Natural killer cell treated with Interleukin-12 subunit alpha and Interleukin-12 subunit beta and Interleukin-15 and Interleukin-18, amount 100 ng/mL, for 72 hours (primary cell): Measurements from ENCODE around the gene KLF14. TPM values are rescaled to one million over a fixed set of nuclear protein-coding genes. Genes with fewer than 3 reads are reported as not detected.
"Not testable (repeated sequence)": the region's sequence is repeated elsewhere in the genome, so short reads cannot be mapped to it uniquely, and the experiment has no call there.

Experiments
- ATAC-seq, 2 donors: fragments of 150-1000 bp; cut with Tn5 transposase in 1 of 2; sonication (Bioruptor Pico), chemical (Tn5 transposase) in 1 of 2; 2 replicates each; pipeline ENCODE4 v1.10.0; 2021
- DNase-seq: peaks from one replicate; pipeline ENCODE4 v3.0.0; 2022; ENCODE audit warnings: low spot score
- H3K27ac Mint-ChIP-seq, 2 donors: 1 replicate in 1 of 2; 2 replicates in 1 of 2; pipeline ENCODE4 v1.8.0; 2022; ENCODE audit warnings: mixed read lengths in 2 of 2, mild to moderate bottlenecking in 1 of 2, moderate library complexity in 1 of 2
- H3K27me3 Mint-ChIP-seq, 2 donors: 1 replicate in 1 of 2; 2 replicates in 1 of 2; pipeline ENCODE4 v1.8.0; 2022; ENCODE audit warnings: mixed read lengths in 2 of 2
- H3K36me3 Mint-ChIP-seq: one replicate; pipeline ENCODE4 v1.8.0; 2022; ENCODE audit warnings: mixed read lengths
- H3K4me1 Mint-ChIP-seq, 2 donors: 1 replicate in 1 of 2; 2 replicates in 1 of 2; pipeline ENCODE4 v1.8.0; 2022; ENCODE audit warnings: low read depth in 2 of 2, mixed read lengths in 2 of 2, mild to moderate bottlenecking in 1 of 2
- H3K4me3 Mint-ChIP-seq: one replicate; pipeline ENCODE4 v1.8.0; 2022; ENCODE audit warnings: mixed read lengths
- H3K9me3 Mint-ChIP-seq: 2 replicates; pipeline ENCODE4 v1.8.0; 2022; ENCODE audit warnings: mixed read lengths
- total RNA-seq, 2 donors: library from RNA; stranded (reverse); gene quantifications; one replicate each; pipeline ENCODE4 v1.2.3, GENCODE V29; 2022

Gene KLF14
- total RNA-seq, 2 donors from 2014 or later, result not detected

DNA sequence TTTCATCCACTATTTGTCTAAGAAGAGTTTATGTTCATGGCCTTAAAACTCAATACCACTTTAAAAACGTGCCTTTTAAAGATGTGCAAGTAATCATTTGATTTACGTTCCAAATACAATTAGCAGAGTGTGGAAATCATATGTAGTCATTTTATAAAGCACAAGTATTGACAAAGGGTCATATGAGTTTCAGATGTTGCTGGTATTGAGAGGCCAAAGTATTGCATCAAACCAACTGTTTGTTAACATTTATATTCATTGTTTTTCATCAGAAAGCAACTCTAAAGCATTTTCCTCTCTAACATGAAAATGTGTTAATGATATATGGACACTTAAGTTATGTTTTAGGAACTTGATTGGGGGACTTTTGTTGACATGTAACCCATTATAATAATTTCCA is 36.2 kb downstream of the KLF14 start:
- H3K9me3 Mint-ChIP-seq, result no peaks in the 10 kb centered on the region
- no peaks in the 10 kb centered on the region for H3K4me1 Mint-ChIP-seq
- no peak overlapping the region for H3K4me3 Mint-ChIP-seq
- ATAC-seq (no peak), DNase-seq (no peak)
- H3K27me3 Mint-ChIP-seq, result peaks cover 15 to 21% of the 10 kb centered on the region in 2 donors
- H3K36me3 Mint-ChIP-seq, result no peaks in the 10 kb centered on the region
- no peak overlapping the region for H3K27ac Mint-ChIP-seq

DNA sequence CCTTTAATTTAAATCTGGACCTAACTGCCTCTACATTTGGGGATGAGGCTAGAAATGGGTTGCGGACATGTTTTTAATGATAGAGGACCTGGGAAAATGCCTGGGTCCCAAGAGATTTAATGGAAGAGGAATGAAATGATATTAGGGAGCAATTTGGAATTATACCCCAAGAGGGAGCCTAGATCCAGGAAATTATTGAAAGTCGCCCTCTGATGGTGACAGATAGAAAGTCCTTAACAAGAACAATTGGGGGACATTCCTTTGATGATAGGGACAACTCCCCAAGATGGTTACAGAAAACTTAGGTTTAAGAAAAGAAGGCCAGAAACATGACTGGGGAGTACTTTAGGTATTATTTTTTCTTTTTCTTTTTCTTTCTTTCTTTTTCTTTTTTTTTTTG is 38.2 kb downstream of the KLF14 start:
- peaks cover 11 to 12% of the 10 kb centered on the region in 2 donors for H3K27me3 Mint-ChIP-seq
- no peaks in the 10 kb centered on the region for H3K9me3 Mint-ChIP-seq
- no peak overlapping the region for H3K4me3 Mint-ChIP-seq
- H3K36me3 Mint-ChIP-seq, result peaks cover 7% of the 10 kb centered on the region
- DNase-seq, result no peak
- no peak for ATAC-seq
- H3K27ac Mint-ChIP-seq, result no peak overlapping the region
- H3K4me1 Mint-ChIP-seq, result no peaks in the 10 kb centered on the region

DNA sequence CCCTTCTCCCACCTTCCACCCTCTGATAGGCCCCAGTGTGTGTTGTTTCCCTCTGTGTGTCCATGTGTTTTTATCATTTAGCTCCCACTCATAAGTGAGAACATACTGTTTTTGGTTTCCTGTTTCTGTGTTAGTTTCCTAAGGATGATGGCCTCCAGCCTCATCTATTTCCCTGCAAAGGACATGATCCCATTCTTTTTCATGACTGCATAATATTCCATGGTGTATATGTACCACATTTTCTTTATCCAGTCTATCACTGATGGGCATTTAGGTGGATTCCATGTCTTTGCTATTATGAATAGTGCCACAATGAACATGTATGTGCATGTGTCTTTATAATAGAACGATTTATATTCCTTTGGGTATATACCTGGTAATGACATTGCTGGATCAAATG is 41.6 kb downstream of the KLF14 start:
- not testable (repeated sequence) for H3K4me1 Mint-ChIP-seq, H3K4me3 Mint-ChIP-seq, H3K9me3 Mint-ChIP-seq, DNase-seq, H3K36me3 Mint-ChIP-seq, H3K27me3 Mint-ChIP-seq, ATAC-seq, H3K27ac Mint-ChIP-seq

DNA sequence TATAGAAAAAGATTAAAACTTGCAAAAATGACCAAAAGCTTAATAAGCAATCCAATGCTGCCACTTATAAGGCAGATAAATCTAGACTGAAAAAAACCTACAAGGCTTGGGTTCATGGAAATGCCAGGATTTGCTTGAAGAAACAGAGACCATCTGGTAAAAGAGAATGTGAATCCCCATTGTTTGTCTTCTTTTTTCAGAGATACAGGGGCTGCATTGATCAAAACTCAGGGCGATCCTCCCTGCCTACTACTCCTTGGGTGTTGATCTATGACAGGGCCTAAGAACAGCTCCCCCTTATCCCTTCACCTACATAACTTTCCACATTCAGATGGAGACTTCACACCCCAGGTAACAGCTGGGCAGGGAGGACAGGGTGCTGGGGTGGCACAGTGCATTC is 44.3 kb downstream of the KLF14 start:
- H3K27ac Mint-ChIP-seq, result no peak overlapping the region
- H3K36me3 Mint-ChIP-seq, result peaks cover 7% of the 10 kb centered on the region
- no peak overlapping the region for H3K4me3 Mint-ChIP-seq
- peaks cover 4 to 8% of the 10 kb centered on the region in 2 donors for H3K27me3 Mint-ChIP-seq
- H3K4me1 Mint-ChIP-seq, result no peaks in the 10 kb centered on the region
- DNase-seq (no peak), ATAC-seq (no peak)
- H3K9me3 Mint-ChIP-seq, result peaks cover 3% of the 10 kb centered on the region

DNA sequence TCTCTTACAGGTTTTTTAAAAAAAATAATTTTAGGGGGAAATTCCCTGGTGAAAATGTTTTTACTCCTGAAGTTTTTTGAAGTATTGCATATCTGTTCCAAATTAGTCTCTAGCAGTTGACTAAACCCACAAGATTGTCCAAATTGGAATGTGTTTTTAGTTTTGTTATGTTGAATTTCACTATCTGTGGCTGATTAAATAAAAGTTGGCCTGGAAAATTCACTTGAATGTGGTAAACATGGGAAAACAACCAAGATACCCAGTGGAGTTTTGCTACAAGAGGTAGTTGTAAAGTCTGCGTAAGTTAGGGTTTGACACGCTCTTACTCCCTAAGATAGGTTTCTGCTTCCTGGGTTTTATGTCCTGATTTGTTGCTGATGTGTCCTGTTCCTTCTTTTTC is 51.0 kb downstream of the KLF14 start:
- DNase-seq (no peak), ATAC-seq (no peak)
- Mint-ChIP-seq H3K27ac (no peak overlapping the region), H3K4me3 (no peak overlapping the region), H3K4me1 (no peaks in the 10 kb centered on the region), H3K36me3 (no peaks in the 10 kb centered on the region), H3K9me3 (no peaks in the 10 kb centered on the region), H3K27me3 (peaks cover 13 to 14% of the 10 kb centered on the region in 2 donors)

Other genes starting within 250 kb of the KLF14 start
- gene MEST, start 242.1 kb downstream of the KLF14 start, total RNA-seq, result 1 to 10 TPM in 1 of 2 donors, under 1 TPM in 1; 0.73 to 1.3 TPM
- 10 to 100 TPM; 10.3 to 11.3 TPM for gene COPG2, start 65.5 kb downstream of the KLF14 start, total RNA-seq
- gene TSGA13, start 47.7 kb downstream of the KLF14 start, total RNA-seq, result not detected